Myocyte (in vitro differentiated cells): ENCODE data around the gene SEC24C. TPM values are rescaled to one million over a fixed set of nuclear protein-coding genes. Genes with fewer than 3 reads are reported as not detected.
A peak's percentile ranks its signal among the peaks of the same experiment; 100 is the strongest.
"Not testable (repeated sequence)": the region's sequence is repeated elsewhere in the genome, so short reads cannot be mapped to it uniquely, and the experiment has no call there.

Experiments used
- DNase-seq: peaks from one replicate; pipeline ENCODE4 v3.0.0-alpha.2; 2012; ENCODE audit warnings: low read depth
- total RNA-seq: library from RNA; depleted of rRNA; stranded (reverse); fragments of >200 nt; gene quantifications from 2 replicates; pipeline ENCODE4 v1.2.3, GENCODE V29; 2014

The SEC24C gene
- total RNA-seq, 1 donor from 2014 or later = 88.4 TPM

- peak; percentile 89 for DNase-seq
Observed at GRCh38 chr10:73771722-73772280, 27.6 kb downstream of the SEC24C start.

GRCh38 chr10:73772281-73773151 lies 28.3 kb downstream of the SEC24C start:
- DNase-seq = peak; percentile 83

- DNase-seq = no peak
Observed at GRCh38 chr10:73773152-73773879, 29.1 kb downstream of the SEC24C start.

GRCh38 chr10:73774637-73775036 lies 30.5 kb downstream of the SEC24C start:
- DNase-seq = no peak

- DNase-seq = no peak
Observed at GRCh38 chr10:73779018-73779417, 34.8 kb downstream of the SEC24C start.

- no peak for DNase-seq
Observed at GRCh38 chr10:73779539-73780197, 35.5 kb downstream of the SEC24C start.

- peak; percentile 64 for DNase-seq
Observed at GRCh38 chr10:73780301-73780700, 36.1 kb downstream of the SEC24C start.

GRCh38 chr10:73780966-73781365 lies 36.8 kb downstream of the SEC24C start:
- no peak for DNase-seq

GRCh38 chr10:73781548-73781878 lies 37.3 kb downstream of the SEC24C start:
- no peak for DNase-seq

GRCh38 chr10:73781879-73782748 lies 37.9 kb downstream of the SEC24C start, which contains the start of gene CHCHD1:
Gene CHCHD1 (plus strand): TSS chr10:73782048. CDS start chr10:73782076, 28 bp downstream.
- peak; percentile 91 for DNase-seq

GRCh38 chr10:73782749-73783085 lies 38.5 kb downstream of the SEC24C start:
- DNase-seq = no peak

- DNase-seq = peak; percentile 96
Observed at GRCh38 chr10:73785211-73785720, 41.1 kb downstream of the SEC24C start, which contains the start of gene ZSWIM8. Gene ZSWIM8 (plus strand): TSS chr10:73785606. CDS start chr10:73785879, 273 bp downstream.

- DNase-seq = peak; percentile 59
Observed at GRCh38 chr10:73785721-73786511, 41.7 kb downstream of the SEC24C start.

- no peak for DNase-seq
Observed at GRCh38 chr10:73786512-73786885, 42.3 kb downstream of the SEC24C start.

- DNase-seq = not testable (repeated sequence)
Observed at GRCh38 chr10:73787031-73787800, 43.0 kb downstream of the SEC24C start.

- DNase-seq = no peak
Observed at GRCh38 chr10:73788864-73789658, 44.9 kb downstream of the SEC24C start.

GRCh38 chr10:73789659-73790055 lies 45.5 kb downstream of the SEC24C start:
- no peak for DNase-seq
